H1 (cell line): ENCODE results near the gene DZIP1L. TPM values are rescaled to one million over a fixed set of nuclear protein-coding genes. Genes with fewer than 3 reads are reported as not detected.

Experiments
- GTF2F1 ChIP-seq: IDR thresholded peaks from 2 replicates; pipeline ENCODE4 v1.6.1; 2012; ENCODE audit warnings: low read depth, low read length, improper control_type of control experiment, borderline replicate concordance
- POU5F1 ChIP-seq: IDR thresholded peaks from 2 replicates; pipeline ENCODE4 v1.6.1; 2011; ENCODE audit warnings: low read depth, mild to moderate bottlenecking, low read length, moderate library complexity
- RNF2 ChIP-seq: fragments of 200-900, 300-1000 bp; sonication (generic); IDR thresholded peaks from 2 replicates; pipeline ENCODE4 v1.7.1; 2016; ENCODE audit warnings: borderline replicate concordance, low read depth, mild to moderate bottlenecking, antibody characterized with exemption, low read length; ENCODE audit not compliant: poor library complexity, severe bottlenecking; ENCODE audit errors: missing control alignments
- TAF7 ChIP-seq: optimal IDR thresholded peaks from 2 replicates; pipeline ENCODE3; 2011; ENCODE audit warnings: low read depth, mild to moderate bottlenecking, inconsistent platforms, low read length, moderate library complexity, borderline replicate concordance
- TBP ChIP-seq: IDR thresholded peaks from 2 replicates; pipeline ENCODE4 v1.6.1; 2011; ENCODE audit warnings: low read depth, low read length, improper control_type of control experiment
- polyA plus RNA-seq, 7 experiments: library from polyadenylated mRNA; depleted of rRNA in 3 of 7; stranded (reverse) in 5 of 7; unstranded in 2 of 7; fragments of >200 nt in 5 of 7; fragments of 200-250 nt in 2 of 7; gene quantifications; 1 replicate in 5 of 7; 2 replicates in 1 of 7; 4 replicates in 1 of 7; pipeline versions ENCODE4 v1.2.1 to v1.2.3, GENCODE V29; 2011 to 2013; ENCODE audit warnings: missing spikeins in 2 of 7, mixed read lengths in 2 of 7
- total RNA-seq: library from RNA; stranded (reverse); fragmentation: NEBNext Ultra II Directional; extraction: Animal tissue kit (Norgen Biotek cat#: 25700); gene quantifications from 2 replicates; pipeline ENCODE4 v1.2.1, GENCODE V29; 2021
- TF ChIP-seq, protein P1 (sequence below): IDR thresholded peaks from 2 replicates; pipeline ENCODE4 v1.6.1; 2011; ENCODE audit warnings: low read length, improper control_type of control experiment

Gene DZIP1L
- total and polyA plus RNA-seq, 2 of the 8 experiments (the other 6 are each of a cell fraction or from before 2014, with no cell fraction given): 6.5 to 8.3 TPM

DNA sequence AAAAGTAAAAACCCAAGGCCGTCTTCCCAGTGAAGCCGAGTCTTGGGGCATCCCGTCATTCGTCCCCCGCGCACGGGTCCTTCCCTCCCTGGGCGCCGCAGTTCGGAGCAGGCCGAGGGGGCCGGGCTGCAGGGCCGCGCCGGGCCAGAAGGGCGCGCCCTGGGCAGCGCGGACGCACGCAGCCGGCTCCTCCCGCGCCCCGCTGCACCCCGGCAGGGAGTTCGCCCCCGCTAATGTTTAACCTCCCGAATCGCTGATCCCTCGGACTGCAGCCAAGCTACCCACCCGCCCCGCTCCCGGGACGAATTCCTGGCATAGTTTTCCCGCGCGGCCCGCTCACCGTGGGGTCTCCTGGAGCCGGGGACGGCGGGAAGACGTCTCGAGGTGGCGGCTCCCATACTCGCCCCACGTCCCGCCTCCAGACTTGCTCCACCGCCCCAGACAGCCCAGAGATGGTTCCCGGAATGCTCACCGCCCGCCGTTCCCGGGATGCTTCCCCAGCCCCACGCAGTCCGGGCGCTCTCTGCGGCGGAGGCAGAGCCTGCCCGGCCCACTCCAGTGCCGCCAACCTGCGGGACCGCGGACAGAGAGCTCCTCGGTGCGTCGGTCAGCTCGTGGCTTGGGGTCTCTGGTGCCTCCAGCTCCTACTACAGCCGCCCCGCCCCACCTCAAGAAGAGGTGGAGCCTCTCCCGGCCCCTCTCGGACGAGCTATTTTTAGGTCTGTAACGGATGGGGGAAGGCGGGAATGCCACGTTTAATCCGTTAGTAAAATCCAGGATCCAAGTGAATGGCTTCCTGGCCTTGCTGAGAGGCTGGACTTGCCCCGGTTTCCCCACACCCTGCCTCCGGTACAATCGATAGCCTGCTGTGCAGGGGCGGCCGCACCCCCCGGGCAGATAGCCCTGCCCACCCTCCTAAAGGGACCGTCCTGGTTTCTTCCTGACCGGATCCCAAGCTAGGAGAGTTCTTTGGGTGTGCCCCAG, at the start of gene DZIP1L (continued):
- TF ChIP-seq TBP (peak; percentile 38; the same call in 1 of the 2 replicates), POU5F1 (no peak), TAF7 (no peak), GTF2F1 (no peak), RNF2 (no peak)
- TF ChIP-seq, protein P1, sequence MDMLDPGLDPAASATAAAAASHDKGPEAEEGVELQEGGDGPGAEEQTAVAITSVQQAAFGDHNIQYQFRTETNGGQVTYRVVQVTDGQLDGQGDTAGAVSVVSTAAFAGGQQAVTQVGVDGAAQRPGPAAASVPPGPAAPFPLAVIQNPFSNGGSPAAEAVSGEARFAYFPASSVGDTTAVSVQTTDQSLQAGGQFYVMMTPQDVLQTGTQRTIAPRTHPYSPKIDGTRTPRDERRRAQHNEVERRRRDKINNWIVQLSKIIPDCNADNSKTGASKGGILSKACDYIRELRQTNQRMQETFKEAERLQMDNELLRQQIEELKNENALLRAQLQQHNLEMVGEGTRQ: no peak
